ENCODE results near the gene TEDC1.

The TEDC1 gene

GRCh38 chr14:105466531-105467248 is 24.4 kb upstream of the TEDC1 start:
- Histone ChIP-seq H3K27ac (no peak overlapping the region), H3K4me3 (ENCODE audit: low read depth in 1 of 2, low read length in 1 of 2) (no peak overlapping the region), H3K9me3 (no peaks in the 10 kb centered on the region), H3K36me3 (peaks cover 59% of the 10 kb centered on the region), H3K27me3 (peaks cover under 1% of the 10 kb centered on the region), H3K4me1 (ENCODE audit: control insufficient read depth in 1 of 2, insufficient read depth in 1 of 2, low read depth in 1 of 2, low read length in 1 of 2) (no peaks in the 10 kb centered on the region)
- no peak for TF ChIP-seq CTCF (IDR thresholded peaks at IDR 0.05)

- H3K4me3 ChIP-seq (ENCODE audit: low read depth in 1 of 2, low read length in 1 of 2), result no peak overlapping the region
- H3K36me3 ChIP-seq, result peaks cover 58% of the 10 kb centered on the region
- peaks cover 7% of the 10 kb centered on the region for H3K27me3 ChIP-seq
- TF ChIP-seq CTCF (IDR thresholded peaks at IDR 0.05), result no peak
- H3K9me3 ChIP-seq, result no peaks in the 10 kb centered on the region
- H3K27ac ChIP-seq, result no peak overlapping the region
- H3K4me1 ChIP-seq (ENCODE audit: control insufficient read depth in 1 of 2, insufficient read depth in 1 of 2, low read depth in 1 of 2, low read length in 1 of 2), result no peaks in the 10 kb centered on the region
Observed at GRCh38 chr14:105467249-105467941, 23.7 kb upstream of the TEDC1 start.

GRCh38 chr14:105467942-105468471 is 23.0 kb upstream of the TEDC1 start:
- H3K36me3 ChIP-seq, result peaks cover 53% of the 10 kb centered on the region
- H3K4me3 ChIP-seq (ENCODE audit: low read depth in 1 of 2, low read length in 1 of 2), result no peak overlapping the region
- peaks cover 13% of the 10 kb centered on the region for H3K27me3 ChIP-seq
- H3K4me1 ChIP-seq (ENCODE audit: control insufficient read depth in 1 of 2, insufficient read depth in 1 of 2, low read depth in 1 of 2, low read length in 1 of 2), result no peaks in the 10 kb centered on the region
- TF ChIP-seq CTCF (IDR thresholded peaks at IDR 0.05), result no peak
- H3K9me3 ChIP-seq, result no peaks in the 10 kb centered on the region
- H3K27ac ChIP-seq, result no peak overlapping the region

GRCh38 chr14:105468621-105469241 is 22.3 kb upstream of the TEDC1 start:
- Histone ChIP-seq H3K9me3 (no peaks in the 10 kb centered on the region), H3K4me3 (ENCODE audit: low read depth in 1 of 2, low read length in 1 of 2) (no peak overlapping the region), H3K27me3 (peaks cover 21% of the 10 kb centered on the region), H3K27ac (no peak overlapping the region), H3K36me3 (peaks cover 46% of the 10 kb centered on the region), H3K4me1 (ENCODE audit: control insufficient read depth in 1 of 2, insufficient read depth in 1 of 2, low read depth in 1 of 2, low read length in 1 of 2) (peaks cover 2% of the 10 kb centered on the region in 2 experiments)
- no peak for TF ChIP-seq CTCF (IDR thresholded peaks at IDR 0.05)

- peaks cover 36% of the 10 kb centered on the region for H3K36me3 ChIP-seq
- no peak overlapping the region for H3K27ac ChIP-seq
- H3K4me1 ChIP-seq (ENCODE audit: control insufficient read depth in 1 of 2, insufficient read depth in 1 of 2, low read depth in 1 of 2, low read length in 1 of 2), result peaks cover 4 to 9% of the 10 kb centered on the region in 2 experiments
- no peaks in the 10 kb centered on the region for H3K9me3 ChIP-seq
- TF ChIP-seq CTCF (IDR thresholded peaks at IDR 0.05), result no peak
- no peak overlapping the region for H3K4me3 ChIP-seq (ENCODE audit: low read depth in 1 of 2, low read length in 1 of 2)
- H3K27me3 ChIP-seq, result peaks cover 29% of the 10 kb centered on the region
Observed at GRCh38 chr14:105469456-105470349, 21.3 kb upstream of the TEDC1 start.
